Measurements from ENCODE around the gene DNAAF5.
A peak's percentile ranks its signal among the peaks of the same experiment; 100 is the strongest.
"Not testable (repeated sequence)": the region's sequence is repeated elsewhere in the genome, so short reads cannot be mapped to it uniquely, and the experiment has no call there.

The DNAAF5 gene

DNA sequence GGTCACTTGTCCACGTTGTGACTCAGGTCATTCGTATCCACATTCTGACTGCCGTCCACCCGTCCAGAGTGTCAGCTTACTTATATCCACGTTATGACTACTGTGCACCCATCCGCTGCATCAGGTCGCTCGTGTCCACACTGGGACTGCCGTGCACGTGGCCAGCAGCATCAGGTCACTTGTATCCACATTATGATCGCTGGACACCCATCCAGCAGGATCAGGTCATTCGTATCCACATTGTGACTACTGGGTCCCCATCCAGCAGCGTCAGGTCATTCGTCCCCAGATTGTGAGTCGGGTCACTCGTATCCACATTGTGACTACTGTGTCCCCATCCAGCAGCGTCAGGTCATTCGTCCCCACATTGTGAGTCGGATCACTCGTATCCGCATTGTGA lies 58.5 kb downstream of the DNAAF5 start:
- no peak for DNase-seq

DNA sequence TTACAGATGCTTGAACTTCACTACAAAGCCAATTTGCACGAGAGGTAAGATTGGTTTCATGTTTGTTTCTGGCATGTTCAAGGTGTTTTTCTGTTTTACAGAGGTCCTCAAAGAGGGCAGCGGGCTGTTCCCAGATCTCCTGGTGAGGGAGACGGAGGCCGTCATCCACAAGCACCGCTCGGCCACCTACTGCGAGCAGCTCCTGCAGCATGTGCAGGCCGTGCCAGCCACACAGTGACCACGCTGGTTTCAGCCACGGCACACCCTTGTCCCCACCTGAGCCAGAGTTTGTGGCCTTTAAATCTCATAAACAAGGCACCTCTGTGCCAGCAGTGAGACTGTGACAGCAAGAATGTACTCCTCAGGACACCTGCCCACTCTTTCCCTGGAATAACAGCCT lies 58.9 kb downstream of the DNAAF5 start:
- DNase-seq = no peak

DNA sequence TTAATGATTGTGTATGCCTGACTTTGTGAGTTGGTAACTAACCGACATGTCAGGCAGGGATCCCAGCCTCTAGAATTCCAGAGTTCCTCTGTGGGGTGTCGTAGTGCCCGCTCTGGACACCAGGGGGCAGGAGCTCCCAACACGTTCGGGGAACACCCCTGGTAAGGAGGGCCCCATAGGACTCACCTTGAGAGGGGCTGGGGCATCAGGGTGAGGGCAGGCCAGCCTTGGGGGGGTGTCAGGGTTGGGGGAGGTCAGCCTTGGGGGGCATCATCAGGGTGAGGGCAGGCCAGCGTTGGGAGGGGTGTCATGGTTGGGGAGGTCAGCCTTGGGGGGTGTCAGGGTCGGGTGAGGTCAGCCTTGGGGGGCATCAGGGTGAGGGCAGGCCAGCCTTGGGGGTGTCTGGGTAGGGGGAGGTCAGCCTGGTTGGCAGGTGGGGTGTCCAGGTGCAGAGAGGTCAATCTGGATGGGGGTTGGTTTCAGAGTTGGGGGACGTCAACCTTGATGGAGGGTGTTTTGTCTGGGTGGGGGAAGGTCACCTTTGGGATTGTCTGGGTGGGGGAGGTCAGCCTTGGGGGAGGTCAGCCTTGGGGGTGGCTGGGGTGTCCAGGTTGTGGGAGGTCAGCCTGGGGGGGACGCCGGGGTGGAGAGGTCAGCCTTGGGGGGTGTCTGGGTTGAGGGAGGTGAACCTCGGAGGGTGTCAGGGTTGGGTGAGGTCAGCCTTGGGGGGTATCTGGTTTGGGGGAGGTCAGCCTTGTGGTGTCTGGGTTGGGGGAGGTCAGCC lies 60.2 kb downstream of the DNAAF5 start:
- DNase-seq = peak; percentile 56

DNA sequence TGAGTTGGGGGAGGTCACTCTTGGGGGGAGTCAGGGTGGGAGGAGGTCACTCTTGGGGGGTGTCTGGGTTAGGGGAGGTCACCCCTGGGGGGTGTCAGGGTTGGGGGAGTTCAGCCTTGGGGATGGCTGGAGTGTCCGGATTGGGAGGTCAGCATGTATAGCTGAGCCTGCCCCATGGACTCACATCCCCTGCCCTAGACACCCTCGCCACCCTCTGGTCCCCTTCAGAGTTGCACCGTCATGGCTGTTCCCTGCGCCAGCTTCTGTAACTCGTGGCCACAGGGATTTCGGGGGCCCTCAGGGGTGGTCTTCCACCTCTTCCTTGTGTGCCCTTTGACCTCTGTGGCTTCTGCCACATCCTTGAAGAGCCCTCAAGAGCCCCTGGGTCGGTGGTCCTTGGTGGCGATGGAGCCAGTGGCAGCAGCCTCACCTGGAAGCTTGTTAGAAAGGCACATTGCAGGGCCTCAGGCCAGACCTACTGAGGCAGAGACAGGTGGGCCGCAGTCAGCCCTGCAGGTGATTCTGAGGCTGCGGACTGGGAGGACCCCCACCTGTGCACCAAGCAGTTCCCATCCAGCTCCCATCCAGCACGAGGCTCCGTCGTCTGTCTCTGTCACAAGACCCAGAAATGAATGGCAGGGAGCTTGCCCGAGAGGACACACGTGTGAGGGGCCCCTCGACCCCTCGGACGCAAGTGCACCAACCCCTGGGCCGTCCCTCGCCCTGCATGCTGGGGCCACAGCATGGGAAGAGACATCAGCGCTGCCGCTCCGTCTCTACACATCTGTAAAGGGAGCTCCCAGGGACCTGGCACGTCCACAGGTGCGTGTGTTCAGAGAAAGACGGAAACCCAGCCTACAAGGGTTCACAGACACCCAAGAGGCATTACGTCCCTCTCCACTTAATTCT lies 61.1 kb downstream of the DNAAF5 start:
- DNase-seq = no peak

DNA sequence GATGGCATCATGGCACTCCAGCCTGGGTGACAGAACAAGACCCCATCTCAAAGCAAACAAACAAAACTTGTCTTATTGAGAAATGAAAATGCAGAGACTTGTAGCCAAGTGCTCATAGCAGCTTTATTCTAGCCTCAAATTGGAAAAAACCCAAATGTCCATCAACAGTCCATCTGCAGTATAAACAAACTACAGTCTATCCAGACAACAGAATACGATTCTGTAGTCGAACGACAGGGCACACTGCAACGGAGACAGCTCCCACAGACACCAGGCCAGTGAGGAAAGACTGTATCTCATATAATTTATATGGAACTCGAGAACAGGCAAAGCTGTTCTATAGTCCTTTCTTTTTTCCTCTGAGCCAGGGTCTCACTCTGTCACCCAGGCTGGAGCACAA lies 65.0 kb downstream of the DNAAF5 start:
- no peak for DNase-seq

DNA sequence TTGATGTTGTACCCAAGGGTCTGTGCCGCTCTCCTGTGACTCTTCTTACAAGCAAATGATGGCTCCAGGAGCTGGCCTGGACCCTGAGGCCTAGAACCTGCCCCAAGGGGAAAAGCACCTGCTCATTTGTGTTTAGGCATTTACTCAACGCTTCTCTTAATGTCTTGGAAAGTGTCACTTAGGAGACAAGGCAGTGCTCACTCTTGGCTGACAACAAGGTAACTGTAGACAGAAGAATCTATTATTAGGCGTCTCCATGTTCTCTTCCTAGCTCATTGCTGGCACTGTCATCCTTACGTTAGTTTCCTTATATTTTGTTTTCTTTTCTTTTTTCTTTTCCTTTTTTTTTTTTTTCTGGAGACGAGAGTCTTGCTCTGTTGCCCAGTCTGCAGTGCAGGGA lies 67.7 kb downstream of the DNAAF5 start:
- DNase-seq = no peak

DNA sequence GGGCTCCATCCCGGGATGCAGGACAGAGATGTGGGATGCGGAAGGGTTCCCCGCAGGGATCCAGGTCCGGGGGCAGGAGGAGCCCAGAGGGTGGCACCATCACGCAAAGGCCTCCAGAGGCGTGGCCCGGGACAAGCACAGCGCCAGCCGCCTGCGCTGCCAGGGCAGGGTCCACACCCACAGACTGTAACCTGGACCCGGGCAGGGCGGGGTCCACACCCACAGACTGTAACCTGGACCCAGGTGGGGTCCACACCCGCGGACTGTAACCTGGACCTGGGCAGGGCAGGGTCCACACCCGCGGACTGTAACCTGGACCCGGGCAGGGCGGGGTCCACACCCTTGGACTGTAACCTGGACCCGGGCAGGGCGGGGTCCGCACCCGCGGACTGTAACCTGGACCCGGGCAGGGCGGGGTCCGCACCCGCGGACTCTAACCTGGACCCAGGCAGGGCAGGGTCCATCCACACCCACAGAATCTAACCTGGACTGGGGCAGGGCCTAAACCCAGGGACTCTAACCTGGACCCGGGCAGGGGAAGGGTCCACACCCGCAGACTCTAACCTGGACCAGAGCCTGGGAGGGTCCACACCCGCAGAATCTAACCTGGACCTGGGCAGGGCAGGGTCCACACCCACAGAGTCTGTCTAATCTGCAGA lies 68.3 kb downstream of the DNAAF5 start:
- DNase-seq = no peak

DNA sequence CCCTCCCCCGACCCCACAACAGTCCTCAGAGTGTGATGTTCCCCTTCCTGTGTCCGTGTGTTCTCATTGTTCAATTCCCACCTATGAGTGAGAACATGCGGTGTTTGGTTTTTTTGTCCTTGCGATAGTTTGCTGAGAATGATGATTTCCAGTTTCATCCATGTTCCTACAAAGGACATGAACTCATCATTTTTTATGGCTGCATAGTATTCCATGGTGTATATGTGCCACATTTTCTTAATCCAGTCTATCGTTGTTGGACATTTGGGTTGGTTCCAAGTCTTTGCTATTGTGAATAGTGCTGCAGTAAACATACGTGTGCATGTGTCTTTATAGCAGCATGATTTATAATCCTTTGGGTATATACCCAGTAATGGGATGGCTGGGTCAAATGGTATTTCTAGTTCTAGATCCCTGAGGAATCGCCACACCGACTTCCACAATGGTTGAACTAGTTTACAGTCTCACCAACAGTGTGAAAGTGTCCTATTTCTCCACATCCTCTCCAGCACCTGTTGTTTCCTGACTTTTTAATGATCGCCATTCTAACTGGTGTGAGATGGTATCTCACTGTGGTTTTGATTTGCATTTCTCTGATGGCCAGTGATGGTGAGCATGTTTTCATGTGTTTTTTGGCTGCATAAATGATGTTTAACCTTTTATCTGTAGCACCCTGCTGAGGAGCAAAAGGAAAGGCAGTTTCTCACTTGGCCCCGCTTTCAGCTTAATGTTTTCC lies 70.1 kb downstream of the DNAAF5 start:
- DNase-seq = not testable (repeated sequence)

DNA sequence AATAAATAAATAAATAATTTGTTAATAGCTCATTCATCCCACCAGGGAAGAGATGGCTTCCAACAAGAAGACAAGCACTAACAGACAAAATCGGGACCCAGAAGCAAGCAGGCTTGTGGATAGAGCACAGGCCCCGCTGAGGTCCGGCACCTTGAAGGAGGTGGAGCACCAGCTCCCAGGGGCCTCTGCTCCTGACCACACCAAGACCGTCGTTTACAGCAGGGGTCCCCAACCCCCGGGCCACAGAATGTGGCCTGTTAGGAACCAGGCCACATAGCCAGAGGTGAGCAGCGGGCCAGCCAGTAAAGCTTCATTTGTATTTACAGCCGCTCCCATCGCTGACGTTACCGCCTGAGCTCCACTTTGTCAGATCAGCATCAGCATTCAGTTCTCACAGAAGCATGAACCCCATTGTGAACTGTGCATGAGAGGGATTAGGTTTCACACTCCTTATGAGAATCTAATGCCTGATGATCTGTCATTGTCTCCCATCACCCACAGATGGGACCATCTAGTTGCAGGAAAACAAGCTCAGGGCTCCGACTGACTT lies 72.5 kb downstream of the DNAAF5 start:
- no peak for DNase-seq

DNA sequence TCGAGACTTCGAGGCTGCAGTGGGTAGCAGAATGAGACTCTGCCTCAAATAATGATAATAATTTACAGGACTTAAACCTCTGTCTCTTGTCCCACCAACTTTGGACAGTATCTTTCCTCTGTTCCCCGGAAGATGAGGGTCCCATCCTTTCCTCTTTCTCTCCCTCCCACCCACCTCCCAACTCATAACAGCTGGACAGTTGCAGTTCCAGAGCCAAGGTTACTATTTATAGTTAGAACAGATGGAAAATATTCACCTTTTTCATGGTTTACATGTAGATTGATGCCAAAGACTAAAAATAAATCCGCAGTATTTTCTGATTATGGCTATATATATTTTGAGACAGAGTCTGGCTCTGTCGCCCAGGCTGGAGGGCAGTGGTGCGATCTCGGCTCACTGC lies 74.2 kb downstream of the DNAAF5 start:
- no peak for DNase-seq

DNA sequence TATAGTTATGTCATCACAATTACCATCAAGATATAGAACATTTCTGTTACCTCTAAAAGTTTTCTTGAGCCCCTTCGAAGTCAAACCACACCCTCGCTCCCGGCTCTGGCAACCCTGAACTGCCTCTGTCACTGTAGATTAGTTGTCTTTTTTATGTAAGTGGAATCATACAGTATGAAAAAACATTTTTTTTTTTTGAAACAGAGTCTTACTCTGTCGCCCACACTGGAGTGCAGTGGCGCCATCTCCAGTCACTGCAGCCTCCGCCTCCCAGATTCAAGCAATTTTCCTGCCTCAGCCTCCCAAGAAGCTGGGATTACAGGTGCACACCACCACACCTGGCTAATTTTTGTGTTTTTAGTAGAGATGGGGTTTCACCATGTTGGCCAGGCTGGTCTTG lies 74.9 kb downstream of the DNAAF5 start:
- DNase-seq = not testable (repeated sequence)

DNA sequence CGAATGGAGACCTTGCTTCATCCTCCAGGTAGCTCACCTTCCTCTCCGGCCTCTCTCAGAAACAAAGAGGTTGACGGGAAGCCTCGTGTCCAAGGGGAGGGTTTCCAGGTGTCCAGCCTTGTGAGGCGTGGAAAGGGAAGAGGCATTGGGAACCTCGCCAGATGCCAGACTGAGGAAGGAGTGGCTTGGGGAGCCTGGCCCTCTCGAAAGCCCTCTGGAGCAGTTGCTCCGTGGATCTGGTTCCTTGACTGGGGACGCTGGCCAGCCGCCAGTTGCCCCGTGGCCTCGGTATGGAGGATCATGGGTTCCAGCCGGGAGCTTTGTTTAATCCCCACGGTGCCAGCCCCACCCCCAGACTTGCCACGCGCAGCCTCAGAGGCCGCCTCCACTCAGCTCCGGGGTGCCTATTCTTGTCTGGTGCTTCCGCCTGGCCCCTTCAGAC lies 75.5 kb downstream of the DNAAF5 start:
- no peak for DNase-seq

DNA sequence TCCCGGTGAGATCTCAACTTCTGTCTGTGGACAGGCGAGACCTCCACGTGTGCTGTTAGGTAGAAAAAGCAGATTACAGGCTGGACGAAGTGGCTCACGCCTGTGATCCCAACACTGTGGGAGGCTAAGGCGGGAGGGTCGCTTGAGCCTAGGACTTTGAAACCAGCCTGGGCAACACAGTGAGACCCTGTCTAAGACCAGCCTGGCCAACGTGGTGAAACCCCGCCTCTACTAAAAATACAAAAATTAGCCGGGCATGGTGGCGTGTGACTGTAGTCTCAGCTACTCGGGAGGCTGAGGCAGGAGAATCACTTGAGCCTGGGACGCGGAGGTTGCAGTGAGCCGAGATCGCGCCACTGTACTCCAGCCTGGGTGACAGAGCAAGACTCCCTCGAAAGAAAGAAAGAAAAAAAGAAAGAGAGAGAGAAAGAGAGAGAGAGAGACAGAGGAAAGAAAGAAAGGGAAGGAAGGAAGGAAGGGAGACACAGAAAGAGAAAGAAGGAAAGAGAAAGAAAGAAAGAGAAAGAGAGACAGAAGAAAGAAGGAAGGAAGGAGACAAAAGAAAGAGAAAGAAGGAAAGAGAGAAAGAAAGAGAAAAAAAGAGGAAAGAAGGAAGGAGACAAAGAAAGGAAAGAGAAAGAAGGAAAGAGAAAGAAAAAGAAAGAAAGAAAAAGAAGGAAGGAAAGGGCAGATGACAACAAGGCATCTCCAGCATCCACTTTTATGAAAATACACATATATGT lies 76.2 kb downstream of the DNAAF5 start:
- no peak for DNase-seq

DNA sequence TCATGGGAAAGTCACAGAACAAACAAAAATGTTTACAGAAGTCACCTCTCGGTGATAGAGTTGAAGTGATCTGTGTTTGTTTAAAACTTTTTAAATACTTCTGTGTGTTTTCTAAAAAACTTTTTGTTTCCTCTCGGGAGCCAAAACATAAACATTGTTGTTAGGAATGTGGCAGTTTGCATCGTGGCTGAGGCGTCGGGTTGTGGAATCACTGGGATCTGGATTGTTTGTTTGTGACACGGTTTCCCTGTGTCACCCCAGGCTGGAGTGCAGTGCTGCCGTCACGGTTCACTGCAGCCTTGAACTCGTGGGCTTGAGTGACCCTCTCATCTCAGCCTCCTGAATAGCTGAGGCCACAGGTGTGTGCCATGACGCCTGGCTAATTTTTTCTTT lies 76.7 kb downstream of the DNAAF5 start:
- DNase-seq = no peak

DNA sequence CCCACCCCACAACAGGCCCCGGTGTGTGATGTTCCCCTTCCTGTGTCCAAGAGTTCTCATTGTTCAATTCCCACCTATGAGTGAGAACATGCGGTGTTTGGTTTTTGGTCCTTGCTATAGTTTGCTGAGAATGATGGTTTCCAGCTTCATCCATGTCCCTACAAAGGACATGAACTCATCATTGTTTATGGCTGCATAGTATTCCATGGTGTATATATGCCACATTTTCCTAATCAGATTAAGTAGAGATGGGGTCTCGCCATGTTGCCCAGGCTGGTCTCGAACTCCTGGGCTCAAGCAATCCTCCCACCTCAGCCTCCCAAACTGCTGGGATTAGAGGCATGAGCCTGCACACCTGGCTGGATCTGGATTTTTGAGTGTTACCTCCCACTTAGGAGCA lies 77.3 kb downstream of the DNAAF5 start:
- not testable (repeated sequence) for DNase-seq

DNA sequence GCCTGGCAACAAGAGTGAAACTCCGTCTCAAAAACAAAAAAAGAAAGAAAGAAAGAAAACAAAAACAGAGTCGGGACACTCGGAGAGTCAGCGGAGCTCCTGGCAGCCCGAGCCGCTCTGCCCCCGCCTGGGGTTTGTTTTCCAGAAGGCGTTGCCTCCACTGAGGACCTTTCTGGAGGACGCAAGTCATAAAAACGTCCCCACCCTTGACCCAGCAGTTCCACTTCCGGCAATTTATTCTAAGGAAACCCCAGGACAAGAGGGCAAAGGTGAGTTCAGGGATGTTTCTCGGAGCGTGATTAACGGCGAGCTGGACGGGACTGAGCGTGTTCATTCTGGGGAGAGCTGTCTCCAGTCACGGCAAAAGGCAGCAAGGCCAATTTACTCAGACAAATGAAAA lies 78.8 kb downstream of the DNAAF5 start:
- no peak for DNase-seq

DNA sequence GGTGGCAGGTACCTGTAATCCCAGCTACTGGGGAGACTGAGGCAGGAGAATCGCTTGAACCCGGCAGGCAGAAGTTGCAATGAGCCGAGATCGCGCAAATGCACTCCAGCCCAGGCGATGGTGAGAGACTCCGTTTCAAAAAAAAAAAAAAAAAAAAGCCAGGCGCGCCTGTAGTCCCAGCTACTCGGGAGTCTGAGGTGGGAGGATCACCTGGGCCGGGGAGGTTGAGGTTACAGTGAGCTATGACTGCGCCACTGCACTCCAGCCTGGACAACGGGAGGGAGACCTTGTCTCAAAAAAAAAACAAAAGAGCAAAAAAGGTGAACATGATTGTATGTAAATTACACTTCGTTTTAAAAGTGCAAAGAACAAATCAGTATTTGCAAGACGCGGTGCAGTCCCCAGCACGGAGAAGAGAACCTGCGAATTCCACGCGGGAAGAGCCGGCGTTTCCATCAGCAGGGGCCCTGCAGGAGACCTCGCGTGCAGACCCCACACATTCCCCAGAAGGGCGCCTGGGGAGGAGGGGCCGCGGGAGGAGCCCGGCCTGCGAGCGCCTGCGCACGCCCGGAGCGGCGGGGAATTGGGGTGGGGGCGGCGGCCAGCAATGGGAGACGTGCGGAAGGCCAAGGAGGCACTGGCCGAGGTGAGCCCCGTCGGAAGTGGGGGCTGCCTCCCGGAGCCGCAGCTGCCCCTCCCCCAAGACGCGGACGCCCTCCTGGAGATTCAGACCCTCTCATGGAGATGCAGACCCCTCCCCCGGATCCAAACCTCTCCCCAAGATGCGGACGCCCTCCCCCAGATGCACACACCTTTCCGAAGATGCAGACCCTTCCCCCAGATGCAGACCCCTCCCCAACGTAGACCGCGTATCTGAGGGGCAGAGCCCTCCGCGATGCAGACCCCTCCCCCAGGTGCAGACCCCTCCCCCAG lies 89.1 kb downstream of the DNAAF5 start:
- no peak for DNase-seq

DNA sequence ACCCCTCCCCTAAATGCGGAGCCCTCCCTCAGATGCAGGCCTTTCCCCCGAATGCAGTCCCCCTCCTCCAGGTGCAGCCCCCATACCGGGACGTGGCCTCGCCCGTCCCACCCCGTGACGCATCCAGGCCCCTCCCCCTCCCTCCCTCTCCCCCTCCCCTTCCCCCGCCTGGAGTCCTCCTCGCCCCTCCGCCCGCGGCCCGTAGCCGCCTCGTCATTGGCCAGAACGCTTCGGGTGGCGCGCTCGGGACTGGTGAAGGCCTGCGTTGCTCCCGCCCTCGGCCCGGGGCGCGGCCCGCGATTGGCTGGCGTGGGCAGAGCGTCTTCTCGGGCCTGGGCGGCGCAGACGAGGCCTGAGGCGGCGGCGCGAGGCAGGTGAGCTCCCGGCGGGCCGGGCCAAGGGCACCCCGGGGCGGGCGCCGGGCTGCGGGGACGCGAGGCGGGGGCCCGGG lies 89.8 kb downstream of the DNAAF5 start:
- DNase-seq = peak; percentile 97

DNA sequence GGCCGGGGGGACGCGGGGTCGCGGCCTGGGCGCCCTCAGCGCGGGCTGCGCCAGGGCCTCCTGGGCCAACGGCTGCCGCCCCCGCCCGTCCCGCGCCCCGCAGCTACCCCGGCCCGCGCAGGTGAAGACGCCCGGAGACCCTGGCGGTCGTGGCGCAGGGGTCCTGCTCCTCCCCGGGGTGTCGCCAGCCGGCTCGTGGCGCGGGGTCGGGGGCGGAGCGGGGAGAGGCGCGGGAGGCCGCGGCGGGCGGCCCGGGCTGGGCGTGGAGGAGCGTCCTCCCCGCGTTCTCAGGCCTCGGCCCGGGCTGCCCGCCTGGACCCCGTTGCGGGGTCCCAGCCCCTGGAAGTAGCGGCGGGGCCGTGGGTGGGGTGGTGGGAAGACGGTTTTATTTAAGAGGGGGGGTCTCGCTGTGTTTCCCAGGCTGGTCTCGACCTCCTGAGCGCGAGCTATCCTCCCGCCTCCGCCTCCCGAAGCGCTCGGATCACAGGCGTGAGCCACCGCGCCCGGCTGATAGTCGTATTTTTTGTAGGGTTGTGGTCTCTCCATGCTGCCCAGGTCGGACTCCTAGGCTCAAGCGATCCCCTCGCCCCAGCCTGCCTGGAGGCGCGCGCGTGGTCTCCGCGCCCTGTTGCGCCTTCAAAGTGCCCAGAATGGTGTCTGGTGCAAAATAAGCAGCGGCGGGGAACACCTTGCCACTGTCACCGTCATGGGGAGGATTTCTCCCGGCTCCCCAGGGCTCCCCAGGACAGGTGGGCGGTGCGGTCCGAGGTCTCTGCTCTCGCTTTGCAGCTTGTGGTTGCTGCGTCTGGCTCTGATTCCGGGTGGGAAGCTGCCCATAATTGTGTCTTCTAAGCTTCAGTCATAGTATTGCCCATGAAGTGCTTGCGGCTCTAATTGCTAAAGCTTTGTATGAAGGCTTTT lies 90.5 kb downstream of the DNAAF5 start:
- DNase-seq = no peak

All from CD4-positive, alpha-beta T cell treated with Interleukin-15 for 1 hour (primary cell).